ENCODE data around the gene LAMTOR5.
"Not testable (repeated sequence)": the region's sequence is repeated elsewhere in the genome, so short reads cannot be mapped to it uniquely, and the experiment has no call there.

Gene LAMTOR5

DNA sequence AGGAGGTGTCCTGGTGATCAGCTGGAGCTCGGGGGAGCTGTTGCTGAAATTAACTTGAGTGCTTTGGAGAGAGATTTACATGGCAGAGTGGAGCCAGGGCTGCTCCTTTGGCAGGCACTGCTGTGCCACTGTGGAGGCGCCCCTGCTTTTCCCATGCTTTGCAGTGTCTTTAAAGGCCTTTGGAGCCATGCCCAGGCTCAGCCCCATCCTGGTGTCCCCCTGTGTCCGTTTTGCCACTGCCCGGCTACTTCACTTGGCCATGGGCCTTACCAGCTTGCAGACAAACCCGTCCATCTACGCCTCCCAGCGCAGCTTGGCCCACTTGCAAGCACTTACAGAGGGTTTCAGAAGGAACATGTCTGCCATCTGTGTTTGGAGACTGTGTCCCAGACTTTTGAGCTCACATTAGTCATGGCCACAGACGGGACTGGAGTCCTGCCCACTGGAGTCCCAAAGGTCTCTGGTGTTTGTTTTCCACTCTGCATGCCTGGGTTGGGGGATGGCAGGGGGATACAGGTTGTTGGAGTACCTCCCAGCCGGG lies 18.2 kb upstream of the LAMTOR5 start:
- DNase-seq, result no peak

DNA sequence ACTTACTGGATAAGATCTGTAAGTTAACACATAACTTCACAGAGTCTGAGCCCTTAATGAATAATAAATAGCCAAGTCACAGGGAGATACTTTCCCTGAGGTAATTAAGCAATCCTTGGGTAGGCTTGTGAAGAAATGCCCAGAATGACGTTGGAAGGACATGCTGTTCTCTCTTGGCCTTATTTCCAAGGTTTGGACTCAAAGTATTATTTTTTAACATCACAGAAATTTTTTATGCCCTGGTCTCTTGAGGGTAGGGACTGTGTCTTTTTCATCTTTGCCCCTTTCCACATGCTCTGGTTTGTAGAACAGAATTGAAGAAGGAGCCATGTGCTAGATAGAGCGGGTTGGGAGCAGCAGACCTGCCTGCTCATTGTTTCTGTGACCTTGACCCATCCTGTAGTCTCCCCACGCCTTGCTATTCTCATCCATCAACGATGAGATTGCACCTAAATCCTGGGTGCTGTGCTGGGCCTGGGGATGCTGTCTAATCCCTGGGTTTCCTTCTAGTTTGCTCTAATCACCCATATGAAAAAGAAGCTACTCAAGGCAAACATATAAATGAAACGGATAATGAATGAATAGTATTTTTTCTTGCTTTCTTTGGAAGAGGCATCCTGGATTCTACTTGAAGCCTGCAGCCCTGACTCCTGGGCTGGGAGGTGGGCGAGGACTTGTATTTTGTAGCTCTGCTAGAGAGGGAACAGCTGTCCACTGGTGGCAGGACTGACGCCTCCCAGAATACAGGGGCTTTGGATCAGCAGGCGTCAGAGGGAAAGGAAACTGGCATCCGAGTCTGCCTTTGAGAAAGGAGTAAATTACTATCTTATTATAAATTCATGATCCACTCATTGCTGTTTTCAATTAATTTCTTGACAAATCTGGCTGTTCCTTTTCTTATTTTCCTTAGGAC lies 17.5 kb upstream of the LAMTOR5 start:
- DNase-seq, result no peak

DNA sequence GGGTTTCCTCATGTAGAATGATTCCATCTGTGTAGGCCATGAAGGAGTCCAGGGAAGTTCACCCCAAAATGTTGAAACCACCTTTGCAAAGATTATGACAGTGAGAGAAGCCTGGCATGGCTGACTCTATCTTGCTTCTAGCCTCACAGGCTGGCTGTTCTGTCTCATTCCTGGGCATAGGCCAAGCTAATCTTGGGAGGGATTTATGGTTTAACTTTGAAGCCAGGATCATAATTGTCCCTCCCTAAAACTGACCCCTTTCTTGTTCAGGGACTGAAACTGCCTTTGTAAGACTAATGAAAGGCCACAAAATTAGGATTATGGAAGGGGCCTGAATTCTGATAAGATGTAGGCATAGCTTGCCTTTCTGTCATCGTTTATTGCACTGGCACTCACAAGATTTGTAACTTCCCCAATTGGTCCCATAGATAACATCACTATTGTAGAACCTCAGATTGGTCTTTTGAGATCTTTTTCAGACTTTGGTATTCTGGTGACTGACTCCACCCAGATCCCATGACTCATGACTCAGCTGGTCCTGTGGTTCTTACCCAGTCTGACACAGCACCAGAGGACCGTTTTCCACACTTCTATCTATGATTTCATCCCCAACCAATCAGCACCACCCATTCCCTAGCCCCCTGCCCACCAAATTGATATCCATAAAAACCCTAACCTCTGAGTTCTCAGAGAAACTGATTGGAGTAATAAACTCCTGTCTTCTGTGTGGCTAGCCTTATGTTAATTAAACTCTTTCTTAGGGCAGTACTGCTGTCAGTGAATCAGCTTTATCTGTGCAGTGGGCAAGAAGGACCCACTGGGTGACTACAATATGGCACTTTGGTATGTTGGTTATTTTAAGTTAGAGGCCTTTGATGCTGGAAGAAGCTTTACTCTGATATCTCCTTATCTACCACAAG lies 13.6 kb upstream of the LAMTOR5 start:
- DNase-seq, result no peak

DNA sequence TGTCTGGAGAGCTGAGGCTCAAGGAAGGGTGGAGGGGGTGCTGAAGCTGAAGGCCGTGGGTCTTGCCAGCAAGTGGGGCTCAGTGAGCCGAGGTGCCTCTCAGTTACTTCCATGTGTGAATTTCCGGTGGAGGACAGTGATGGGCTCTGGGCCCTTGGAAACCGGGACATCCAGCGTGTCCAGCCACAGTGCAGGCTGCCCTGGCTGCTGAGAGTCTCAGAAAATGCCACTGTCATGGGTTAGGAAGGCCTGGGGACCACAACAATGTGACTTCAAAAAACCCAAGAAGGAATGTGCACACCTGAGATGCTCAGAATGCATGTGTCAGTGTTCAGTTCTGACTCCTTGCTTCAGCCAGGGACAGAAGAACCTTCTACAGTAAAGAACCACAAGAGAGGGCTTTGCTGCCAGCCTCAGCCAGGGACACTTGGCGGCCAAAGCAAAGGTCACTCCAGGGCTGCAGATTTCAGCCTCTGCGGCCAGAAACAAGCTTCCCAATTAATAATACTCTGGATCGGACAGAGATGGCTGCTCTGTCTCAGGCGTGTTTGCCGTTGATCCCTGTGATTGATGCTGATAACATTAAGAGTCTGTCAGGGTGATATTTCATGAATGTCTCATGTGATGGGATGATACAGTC lies 12.6 kb upstream of the LAMTOR5 start:
- DNase-seq, result no peak

DNA sequence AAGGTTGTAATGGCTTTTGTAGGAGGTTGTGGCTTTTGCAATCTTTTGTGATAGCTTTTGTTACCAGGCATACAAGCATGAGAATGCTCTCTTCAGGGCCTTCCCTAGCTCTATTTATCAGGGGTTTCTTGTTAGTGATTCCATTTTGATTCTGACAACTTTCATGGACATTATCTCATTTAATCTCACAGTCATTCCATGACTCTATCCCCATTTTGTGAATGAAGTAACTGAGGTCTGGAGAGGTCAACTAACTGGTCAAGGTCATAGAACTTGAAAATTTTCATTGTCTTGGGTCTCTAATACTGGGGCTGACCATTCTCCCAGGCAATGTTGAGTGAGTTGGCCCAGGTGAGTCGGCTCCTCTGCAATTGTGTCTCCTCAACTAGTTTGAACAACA lies 11.2 kb upstream of the LAMTOR5 start:
- DNase-seq, result no peak

DNA sequence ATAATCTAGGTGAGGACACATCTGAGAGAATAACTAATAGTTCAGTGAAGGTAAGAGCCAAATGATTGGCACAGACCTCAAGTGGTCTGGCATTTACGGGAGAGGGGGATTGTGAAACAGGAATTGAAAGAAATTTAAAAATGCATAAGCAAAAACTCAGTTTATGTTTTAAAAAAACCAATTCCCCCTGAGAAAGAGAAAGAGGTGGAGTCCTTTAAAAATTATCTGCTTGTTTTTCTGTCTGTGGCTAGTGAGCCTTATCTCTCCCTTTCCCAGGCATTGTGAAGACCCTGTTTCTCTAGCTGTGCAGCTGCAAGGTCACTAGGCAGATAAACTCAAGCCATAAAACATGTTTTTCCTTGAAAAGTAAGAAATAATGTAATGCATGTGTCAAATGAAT lies 5.6 kb upstream of the LAMTOR5 start:
- DNase-seq, result not testable (repeated sequence)

DNA sequence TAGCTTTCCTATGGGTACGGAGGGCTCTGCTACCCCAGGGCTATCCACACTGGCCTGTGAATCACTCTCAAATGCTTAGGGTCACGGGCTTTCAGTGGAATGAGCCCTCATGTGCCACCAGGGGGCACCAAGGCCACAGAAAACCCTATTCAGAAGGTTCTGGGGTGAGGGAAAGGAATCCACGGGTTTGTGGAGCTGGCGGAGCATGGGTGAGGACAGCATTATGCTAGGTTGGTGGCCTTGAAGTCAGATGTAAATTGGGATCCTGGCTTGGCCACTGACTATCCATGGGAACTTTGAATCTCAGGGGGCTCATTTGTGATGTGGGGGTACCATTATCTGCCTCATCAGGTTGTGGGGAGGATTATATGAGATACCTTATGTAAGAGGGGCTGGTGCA lies 5.1 kb upstream of the LAMTOR5 start:
- DNase-seq, result peak; percentile 39

DNA sequence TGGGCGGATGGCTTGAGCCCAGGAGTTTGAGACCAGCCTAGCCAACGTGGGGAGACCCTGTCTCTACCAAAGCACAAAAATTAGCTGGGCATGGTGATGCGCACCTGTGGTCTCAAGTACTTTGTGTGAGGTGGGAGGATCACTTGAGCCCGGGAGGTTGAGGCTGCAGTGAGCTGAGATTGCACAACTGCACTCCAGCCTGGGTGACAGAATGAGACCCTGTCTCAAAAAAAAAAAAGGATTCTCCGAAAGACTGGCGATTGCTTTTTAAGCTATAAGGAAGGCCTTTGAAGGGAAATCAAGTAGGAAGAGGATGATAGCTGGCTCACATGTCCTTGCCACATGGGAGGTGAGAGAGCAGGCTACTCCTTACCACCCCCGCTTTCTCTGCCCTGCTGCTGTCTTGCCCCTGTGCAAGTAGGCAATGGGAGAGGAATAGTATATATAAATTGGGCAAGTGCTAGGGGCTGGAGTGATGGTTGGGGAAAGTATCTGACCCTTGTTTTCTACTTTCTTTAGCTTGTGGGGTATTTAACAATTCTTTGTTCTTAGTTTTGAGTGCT lies 3.8 kb upstream of the LAMTOR5 start:
- no peak for DNase-seq

DNA sequence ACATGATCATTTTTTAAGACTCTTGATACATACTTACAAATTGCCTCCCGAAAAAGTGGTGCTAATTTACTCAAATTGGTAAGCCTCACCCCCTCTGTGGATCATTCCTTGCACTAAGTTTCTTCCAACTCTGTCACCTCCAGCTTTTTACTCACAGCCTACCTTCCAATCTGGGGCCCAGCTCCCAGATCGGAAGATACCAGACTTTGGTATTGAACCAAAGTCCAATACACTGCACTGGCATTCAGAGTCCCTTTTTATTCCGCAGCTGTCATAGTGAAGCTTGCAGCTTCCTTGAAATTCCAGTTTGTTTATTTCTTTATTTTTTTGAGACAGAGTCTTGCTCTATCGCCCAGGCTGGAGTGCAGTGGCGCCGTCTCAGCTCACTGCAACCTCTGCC lies 1.8 kb upstream of the LAMTOR5 start:
- DNase-seq, result no peak

DNA sequence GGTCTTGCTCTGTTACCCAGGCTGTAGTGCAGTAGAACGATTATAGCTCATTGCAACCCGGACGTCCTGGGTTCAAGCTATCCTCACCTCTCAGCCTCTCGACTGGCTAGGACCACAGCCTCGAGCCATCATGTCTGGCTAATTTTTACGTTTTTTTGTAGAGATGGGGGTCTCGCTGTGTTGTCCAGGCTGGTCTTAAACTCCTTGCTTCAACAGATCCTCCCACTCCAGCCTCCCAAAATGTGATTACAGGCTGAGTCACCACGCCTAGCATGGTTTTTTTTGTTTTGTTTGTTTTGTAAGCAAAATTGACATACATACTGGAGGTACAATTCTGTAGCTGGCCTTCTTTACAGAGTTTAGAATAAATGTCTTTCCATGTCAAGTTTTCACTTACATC lies 994 bp upstream of the LAMTOR5 start:
- DNase-seq, result no peak

DNA sequence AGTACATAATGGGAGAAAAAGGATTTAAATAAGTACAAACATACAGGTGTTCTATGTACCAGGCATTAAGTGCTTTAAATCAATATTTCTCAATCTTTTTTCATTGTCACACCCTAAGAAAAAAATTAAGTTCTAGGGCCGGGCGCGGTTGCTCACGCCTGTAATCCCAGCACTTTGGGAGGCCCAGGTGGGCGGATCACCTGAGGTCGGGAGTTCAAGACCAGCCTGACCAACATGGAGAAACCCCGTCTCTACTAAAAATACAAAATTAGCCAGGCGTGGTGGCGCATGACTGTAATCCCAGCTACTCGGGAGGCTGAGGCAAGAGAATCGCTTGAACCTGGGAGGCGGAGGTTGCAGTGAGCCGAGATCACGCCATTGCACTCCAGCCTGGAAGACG lies 1.1 kb downstream of the LAMTOR5 start:
- DNase-seq, result not testable (repeated sequence)

DNA sequence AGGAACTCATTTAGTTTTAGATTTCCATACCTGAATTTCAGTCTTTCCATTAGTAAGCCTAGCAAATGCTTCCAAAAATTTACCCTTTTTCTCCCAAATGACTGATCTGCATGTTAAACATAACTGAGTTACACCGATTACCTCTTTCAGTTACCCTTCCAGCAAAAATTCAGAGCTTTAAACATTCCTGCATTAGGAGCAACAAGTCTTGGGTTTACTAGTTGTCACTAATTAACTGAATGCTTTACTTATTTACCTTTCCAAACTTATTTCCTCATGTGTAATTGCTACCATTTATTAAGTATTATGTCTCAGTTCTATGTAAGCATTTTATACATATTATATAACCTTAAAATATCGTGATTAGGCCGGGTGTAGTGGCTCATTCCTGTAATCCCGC lies 3.1 kb downstream of the LAMTOR5 start:
- no peak for DNase-seq

DNA sequence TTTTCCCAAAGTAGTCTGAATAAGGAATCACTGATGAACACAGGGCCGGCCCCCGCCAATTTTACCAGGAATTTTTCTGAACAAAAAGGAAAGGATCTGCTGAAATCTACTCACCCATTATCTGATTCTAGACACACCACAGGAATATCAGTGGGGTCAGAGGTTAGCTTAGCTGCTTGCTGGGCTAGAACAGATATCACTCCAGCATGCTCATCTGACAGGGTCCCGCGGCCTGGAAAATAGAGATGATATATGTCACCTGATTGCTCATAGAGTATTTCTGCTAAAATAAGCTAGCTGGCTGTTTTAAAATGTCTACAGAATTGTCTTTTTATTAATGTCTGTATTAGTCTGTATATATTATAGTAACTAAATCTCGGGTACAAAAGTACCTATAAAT lies 3.7 kb downstream of the LAMTOR5 start:
- no peak for DNase-seq

DNA sequence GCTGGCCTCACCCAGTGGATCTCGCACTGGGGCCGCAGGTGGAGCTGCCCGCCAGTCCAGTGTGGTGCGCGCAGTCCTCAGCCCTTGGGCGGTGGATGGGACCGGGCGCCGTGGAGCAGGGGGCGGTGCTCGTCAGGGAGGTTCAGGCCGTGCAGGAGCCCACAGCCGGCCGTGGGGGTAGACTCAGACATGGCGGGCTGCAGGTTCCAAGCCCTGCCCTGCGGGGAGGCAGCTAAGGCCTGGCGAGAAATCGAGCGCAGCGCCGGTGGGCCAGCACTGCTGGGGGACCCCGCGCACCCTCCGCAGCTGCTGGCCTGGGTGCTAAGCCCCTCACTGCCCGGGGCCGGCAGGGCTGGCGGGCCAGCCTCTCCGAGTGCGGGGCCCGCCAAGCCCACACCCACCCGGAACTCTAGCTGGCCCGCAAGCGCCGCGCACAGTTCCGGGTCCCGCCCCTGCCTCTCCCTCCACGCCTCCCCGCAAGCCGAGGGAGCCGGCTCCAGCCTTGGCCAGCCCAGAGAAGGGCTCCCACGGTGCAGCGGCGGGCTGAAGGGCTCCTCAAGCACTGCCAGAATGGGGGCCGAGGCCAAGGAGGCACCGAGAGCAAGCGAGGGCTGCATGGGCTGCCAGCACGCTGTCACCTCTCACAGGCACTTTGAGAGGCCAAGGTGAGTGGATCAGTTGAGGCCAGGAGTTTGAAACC lies 11.1 kb downstream of the LAMTOR5 start:
- not testable (repeated sequence) for DNase-seq

DNA sequence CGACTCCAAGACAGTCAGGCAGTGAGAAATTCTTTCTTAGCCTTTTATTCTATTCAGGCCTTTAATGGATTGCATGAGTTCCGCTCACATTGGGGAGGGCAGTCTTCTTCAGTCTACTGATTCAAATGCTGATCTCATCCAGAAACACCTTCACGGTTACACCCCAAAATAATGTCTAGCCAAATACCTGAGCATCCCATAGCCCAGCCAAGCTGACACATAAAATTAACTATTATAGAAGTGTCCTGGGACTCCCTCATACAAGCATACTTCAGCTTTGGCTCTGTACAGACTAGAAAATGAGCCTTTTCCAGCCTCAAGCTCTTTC lies 13.0 kb downstream of the LAMTOR5 start:
- DNase-seq, result no peak

DNA sequence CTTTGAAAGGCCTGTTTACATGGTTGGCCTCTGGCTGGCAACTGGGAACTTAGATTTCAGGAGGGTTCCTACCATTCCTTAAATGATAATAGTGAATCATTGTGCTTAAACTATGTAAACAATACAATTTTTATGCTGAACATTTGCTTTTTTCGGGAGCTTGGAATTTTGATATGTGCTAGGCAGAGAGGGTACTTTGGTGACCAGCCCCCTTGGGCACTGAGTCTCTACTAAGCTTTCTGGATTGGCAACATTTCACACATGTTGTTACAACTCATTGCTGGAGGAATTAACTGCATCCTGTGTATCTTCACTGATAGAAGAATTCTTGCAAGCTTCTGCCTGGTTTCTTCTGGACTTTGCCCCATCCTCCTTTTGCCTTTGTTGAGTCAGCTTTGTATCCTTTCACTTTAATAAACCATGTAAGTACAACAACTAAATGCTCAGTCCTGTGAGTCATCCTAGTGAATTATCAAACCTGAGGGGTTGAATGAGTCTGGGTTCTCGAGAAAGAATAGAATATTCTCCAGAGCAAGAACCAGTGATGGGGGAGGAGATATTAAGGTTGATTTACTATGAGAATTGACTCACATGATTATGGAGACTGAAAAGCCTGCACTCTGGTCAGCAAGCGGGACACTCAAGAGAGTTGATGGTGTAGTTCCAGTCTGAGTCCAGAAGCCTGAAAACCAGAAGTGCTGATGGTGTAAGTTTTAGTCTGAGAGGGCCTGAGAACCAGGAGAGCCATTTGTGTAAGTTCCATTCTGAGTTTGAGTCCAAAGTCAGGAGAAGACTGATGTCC lies 13.6 kb downstream of the LAMTOR5 start:
- DNase-seq, result no peak

DNA sequence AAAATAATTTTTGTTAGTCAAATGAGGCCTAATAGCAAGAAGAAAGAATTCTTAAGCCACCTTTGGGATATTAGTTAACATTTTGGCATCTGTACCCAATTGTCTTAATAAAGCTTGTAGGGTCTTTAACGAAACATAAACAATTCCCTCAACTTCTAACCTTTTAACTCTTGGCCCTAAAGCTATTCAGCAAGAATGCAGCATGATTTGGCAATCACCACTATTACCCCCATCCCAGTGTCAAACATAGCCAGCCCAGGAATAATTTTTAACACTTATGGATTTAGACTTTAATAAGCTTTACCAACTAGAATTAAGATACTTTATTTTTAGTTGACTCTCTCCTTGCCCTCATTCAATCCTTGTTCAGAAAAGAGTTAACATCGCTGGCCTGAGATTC lies 14.2 kb downstream of the LAMTOR5 start:
- DNase-seq, result no peak

DNA sequence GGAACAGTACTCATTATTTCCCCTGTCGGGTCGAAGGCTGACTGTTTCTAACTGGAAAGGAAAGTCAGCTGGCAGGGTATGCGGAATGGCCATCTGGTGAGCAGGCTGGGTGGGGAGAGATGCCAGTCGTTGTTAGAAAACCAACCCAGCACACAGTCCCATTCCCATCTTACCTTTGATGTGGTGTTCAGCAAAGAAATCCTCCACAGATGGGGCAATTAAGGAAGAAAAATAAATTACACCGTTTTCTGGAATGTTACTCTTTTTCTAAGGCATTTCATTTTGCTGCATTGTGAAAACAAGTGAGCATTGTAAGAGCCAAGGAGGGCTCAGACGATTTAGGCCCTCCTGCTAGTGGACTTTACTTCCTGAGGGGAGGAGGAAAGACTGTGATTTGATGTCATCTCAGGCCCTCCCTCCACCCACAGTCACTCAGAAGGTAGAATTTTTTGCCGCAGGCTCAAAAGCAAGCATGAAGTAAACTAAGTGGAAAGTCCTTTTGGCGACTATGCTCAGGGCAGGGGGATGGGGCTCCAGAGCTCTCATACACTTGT lies 16.7 kb downstream of the LAMTOR5 start, which contains the start of gene SLC16A4:
TSS of gene SLC16A4 (minus strand) at position 335 of the 554 bp plus-strand sequence. CDS start 1,703 bp downstream, outside the sequence.
- no peak for DNase-seq

DNA sequence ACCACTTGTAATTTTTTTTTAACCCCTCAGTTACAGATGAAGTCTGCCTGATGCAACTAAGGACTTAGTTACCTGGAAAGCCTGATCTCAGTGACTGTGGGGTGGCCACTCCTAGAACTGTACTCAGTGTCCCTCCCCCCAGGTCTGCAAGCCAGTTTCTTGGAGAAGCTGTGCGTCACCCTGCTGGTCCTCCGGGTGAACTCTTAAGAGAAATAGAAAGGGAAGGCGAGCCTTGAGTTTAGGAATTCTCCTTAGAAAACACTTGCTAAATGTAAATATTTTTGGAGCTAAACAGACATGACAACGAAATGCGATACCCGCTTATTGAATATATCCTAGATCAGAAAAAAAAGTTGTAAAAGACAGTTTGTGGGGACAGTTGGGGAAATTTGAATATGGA lies 17.4 kb downstream of the LAMTOR5 start:
- no peak for DNase-seq

DNA sequence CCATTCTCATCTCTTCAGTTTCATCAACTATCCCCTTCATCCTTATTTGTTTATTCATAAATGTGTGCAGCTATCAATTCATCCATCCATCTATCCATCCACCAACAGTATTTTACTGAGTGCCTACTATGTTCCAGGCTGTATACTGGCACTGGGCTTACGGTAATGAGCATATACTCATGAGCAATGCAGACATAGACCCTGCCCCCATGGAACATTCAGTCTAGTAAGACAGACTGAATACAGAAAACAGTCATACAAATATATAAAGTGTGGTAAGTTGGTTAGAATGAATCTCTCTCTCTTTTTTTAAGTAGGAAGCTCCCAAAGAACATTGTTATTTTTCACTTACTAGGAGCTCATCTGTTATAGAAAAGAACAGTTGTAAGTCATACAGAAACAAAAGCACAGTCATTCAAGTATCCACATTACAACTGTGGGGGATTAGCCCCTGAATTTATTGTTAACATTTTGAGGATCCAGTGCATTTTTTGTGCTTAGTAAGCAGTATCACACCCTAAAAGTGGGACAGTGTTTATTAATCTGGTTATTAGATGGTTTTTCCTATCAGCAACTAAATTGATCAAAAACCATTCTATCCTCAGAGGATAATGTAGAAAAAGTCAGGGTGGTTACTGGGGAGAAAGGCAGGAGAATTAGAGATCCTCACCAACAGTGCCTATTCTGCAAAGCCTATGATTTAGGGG lies 20.3 kb downstream of the LAMTOR5 start:
- no peak for DNase-seq
